ENCODE data around the gene GNAO1.

GNAO1 gene

GRCh38 chr16:56336071-56336688 lies 144.9 kb downstream of the GNAO1 start:
- DNase-seq (ENCODE audit: low spot score) = no peak

GRCh38 chr16:56336711-56337110 lies 145.4 kb downstream of the GNAO1 start:
- no peak for DNase-seq (ENCODE audit: low spot score)

- DNase-seq (ENCODE audit: low spot score) = no peak
Measured at GRCh38 chr16:56337131-56337857, 146.0 kb downstream of the GNAO1 start.

- DNase-seq (ENCODE audit: low spot score) = no peak
Measured at GRCh38 chr16:56337858-56338325, 146.6 kb downstream of the GNAO1 start.

DNA sequence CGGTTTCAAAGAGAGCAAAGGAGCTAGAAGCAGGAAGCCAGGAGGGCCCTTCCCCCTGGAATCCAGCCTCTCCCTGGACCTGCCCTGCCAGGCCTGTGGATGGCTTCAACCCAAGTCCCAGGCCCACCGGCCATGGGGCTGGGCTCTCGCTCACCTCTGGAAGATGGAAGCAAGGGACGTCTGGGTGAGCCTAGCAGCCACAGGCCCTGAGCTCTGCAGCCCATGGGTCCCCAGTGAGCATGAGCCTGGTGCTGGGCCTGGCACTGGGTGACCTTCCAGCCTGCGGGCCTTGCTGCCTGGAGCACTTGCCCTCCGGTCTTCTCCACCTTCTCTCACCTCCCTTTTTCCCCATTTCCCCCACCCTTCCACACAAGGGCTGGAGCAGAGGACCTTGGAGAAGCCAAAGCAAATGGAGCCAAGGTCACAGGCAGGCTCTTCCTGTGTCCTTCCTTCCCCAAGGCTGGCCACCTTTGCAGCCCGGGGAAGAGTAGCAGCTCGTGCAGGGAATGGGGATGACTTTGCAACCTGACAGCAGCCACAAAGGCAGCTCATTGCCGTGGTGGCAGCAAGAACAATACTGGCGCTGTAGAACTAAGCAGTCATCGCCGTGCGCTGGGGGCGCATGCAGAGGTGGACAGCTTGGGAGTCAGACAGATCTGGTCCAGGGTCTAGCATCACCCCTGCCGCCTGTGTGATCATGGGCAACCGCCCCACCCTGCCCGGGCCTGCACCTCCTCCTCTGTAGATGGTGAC lies 147.5 kb downstream of the GNAO1 start:
- no peak for DNase-seq (ENCODE audit: low spot score)

DNA sequence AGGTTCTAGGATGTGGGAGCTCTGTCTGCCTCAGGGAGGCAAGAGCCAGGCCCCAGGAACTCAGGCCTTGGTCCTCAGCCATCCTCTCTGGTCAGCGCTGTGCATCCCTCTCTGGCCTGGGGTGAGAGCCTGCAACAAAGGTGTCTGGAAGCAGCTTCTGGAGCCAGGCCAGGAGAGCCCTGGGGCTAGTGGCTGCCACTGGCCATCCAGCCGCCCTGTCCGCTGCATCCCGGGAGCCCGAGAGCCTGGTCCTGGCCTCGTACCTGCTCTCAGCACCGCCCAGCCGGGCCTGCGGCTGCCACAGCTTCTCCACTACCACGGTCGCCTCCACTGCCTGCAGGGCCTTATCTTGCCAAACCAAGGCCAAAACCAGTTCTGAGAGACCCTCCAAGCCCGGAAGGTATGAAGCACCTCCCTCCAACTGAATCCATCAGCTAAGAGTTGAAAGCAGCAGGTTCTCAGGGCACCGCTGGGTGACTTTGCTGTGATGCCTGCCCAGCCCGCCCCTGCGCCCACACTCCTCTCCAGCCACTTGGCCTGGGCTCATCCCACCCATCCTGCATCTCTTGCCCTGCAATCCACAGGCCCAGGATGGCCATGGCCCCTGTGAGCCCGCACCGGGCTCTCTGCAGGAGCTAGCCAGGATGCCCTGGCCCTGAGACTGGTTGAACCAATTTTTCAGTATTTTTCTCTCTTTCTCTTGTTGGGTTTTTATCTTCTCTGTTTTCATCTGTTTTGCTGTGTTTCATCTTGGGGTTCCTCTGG lies 148.3 kb downstream of the GNAO1 start:
- DNase-seq (ENCODE audit: low spot score) = no peak

DNA sequence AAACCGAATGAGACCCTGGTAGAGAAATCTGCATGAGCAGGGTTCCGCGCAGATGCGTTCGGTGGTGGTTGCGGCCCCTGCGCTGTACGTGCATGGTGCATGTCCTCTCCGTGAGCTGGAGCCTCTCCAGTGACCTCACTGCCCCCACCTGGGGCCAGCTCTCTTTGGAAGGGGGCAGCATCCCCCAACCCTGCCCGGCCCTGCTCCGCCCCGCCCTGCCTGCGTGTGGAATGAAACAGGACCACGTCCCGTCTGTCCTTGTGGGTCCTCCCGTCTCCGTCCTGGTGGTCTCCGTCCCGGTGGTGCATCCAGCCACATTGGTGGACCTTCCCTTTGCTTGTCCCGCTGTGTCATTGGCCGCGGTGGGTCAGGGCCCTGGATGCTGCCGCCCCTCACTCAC lies 149.1 kb downstream of the GNAO1 start:
- no peak for DNase-seq (ENCODE audit: low spot score)

DNA sequence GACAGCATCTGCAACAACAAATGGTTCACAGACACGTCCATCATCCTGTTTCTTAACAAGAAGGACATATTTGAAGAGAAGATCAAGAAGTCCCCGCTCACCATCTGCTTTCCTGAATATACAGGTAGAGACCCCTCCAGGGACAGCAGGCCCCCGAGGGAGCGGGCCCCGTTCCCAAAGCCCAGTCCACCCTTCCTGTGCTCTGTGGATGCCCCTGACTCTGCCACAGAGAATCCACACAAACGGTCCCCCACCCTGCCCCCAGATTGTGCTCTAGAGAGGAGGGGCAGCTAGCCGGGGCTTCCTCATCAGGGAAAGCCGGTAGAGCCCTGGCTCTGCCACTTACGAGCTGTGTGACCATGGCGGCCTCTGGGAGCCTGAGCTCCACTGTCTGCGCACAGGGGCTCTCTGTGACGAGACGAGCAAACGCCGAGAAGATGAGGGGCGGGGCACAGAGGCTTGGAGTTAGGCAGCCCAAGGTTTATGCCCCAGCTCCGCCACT lies 149.6 kb downstream of the GNAO1 start:
- no peak for DNase-seq (ENCODE audit: low spot score)

GRCh38 chr16:56341656-56342399 lies 150.5 kb downstream of the GNAO1 start:
- DNase-seq (ENCODE audit: low spot score) = no peak

DNA sequence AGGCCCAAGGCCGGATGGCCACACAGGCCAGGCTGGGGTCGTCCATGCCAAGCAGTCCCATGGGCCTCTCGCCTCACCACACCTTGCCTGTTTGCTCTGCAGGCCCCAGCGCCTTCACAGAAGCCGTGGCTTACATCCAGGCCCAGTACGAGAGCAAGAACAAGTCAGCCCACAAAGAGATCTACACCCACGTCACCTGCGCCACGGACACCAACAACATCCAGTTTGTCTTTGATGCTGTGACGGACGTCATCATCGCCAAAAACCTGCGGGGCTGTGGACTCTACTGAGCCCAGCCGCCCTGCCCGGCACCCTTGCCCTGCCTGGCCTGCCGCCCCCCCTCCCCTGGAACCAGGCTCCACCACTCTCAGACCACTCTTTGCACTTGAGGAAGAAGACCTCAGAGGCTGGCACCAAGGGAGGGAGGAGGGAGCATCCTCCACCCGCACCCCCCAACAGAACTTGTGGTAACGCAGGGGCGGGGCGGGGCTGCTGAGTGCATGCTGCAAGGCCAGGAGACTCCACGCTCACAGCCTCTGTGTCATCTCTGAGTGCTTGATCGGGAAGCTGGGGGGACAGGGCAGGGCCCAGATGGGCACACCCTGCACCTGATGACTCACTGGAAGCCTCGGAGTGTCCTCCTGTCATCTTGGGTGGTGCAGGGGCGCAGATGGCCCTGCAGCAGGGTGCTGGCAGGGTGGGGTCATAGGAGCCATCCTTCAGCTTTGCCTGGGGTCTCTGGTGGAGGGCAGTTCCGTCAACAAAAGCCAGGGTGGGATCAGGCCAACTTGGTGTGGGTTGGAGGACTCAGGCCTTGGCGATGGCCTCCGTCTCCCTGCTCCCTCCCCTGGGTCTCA lies 152.6 kb downstream of the GNAO1 start:
- no peak for DNase-seq (ENCODE audit: low spot score)

GRCh38 chr16:56344518-56345405 lies 153.5 kb downstream of the GNAO1 start:
- no peak for DNase-seq (ENCODE audit: low spot score)

DNA sequence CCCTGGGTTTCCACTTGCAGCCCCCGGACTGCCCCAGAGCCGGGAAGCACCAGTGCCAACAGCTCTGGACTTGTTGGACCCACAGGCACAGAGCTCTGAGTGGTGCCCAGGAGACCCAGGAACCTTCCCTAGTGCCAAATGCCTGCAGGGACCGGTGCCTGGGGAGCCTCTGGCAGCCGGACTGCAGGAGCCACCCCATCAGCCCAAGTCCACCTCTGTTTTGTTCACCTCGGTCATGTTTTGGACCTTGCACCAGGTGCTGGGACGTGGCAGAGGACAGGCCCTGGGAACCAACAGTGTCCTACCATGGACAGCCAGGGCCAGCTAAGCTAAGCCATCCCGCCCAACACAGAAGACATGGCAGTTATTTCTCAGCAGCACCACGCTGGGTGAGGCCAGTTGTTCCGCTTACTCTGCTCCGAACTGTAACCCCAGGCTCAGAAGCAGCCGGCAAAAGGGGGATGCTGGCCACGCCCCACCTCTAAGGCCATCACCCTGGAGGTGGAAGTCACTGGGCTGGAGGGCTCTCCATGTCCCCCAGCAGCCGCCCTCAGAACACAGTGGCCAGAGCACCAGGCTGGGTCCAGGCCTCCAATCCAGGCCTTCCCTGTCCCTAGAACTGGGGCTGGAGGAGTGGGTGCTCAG lies 154.2 kb downstream of the GNAO1 start:
- DNase-seq (ENCODE audit: low spot score) = no peak

GRCh38 chr16:56346131-56346890 lies 155.0 kb downstream of the GNAO1 start:
- DNase-seq (ENCODE audit: low spot score) = no peak

- no peak for DNase-seq (ENCODE audit: low spot score)
Measured at GRCh38 chr16:56347166-56347565, 155.9 kb downstream of the GNAO1 start.

GRCh38 chr16:56347670-56348069 lies 156.4 kb downstream of the GNAO1 start:
- no peak for DNase-seq (ENCODE audit: low spot score)

DNA sequence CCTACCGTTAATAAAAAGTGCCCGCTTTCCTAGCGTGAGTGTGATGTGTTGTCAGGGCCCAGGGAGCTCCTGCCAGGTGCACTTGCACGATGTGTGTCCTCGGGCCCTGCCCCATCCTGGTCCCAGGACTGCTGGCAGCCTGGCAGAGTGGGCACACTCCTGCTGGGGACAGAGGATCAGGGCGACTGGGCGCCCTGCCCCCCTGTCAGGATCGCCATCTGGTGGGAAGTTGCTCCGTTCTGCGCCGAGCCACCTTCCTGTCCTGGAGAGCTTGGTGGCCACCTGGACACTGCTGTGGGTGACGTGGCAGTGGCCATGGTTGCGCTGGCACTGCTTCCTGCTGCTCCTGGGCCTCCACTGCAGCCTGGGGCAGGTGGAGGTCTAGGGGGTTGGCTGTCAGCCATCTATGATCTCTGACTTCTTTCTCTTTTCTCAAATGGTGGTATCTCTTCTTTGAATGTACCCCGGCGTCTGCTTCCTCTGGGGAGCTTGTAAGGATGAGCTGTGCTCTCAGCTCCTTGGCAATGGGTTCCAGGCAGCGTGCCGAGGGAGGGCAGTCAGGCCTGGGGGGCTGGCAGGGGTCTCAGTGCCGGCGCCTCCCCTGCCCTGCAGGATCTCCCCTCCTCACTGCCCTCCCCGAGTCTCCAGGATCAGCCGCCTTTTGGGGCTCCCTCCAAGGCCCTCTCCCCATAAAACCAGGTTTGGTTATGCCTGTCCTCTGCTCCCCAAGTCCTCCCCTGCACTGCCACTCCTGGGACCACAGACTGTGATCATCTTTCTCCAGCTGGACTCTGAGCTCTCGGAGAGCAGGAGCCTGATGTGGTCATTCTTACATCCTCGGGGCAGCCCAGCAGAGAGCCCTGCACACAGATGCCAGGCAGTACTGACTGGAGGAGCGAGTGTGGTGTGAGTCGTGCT lies 157.1 kb downstream of the GNAO1 start:
- no peak for DNase-seq (ENCODE audit: low spot score)

DNA sequence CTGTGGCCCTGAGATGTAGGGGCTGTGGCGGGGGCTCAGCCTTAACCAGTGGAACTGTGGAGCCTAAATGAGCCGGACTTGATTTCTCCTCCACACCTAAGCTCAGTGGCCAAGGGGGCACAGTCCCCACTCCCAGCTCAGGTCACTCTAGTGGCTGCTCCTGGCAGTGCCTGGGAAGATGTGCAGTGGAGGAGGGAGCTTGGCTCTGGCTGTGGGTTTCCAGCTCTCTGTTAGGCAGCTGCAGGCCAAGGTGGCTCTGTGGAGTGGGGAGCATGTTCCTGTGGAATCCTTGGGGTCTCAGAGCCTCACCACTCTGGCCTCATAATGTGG lies 157.8 kb downstream of the GNAO1 start:
- no peak for DNase-seq (ENCODE audit: low spot score)

Data from putamen (tissue), 1 donor.